ENCODE measurements around the gene HES3.

- TF ChIP-seq CTCF (conservative IDR thresholded peaks at IDR 0.05 in 1 of 2, IDR thresholded peaks at IDR 0.05 in 1 of 2; ENCODE audit: extremely low read depth in 1 of 2, insufficient read depth in 1 of 2, low read depth in 1 of 2, low read length in 2 of 2) (no peak), EZH2 (IDR thresholded peaks at IDR 0.05; ENCODE audit: borderline replicate concordance, low read length) (no peak)
Measured at GRCh38 chr1:6275826-6276782, 32.1 kb downstream of the HES3 start.

All from mammary epithelial cell (primary cell).